D721Med (cell line): Measurements from ENCODE around the gene LRP8.

ENCODE experiments used
- DNase-seq: peaks from one replicate; pipeline ENCODE4 v3.0.0; 2011; ENCODE audit warnings: low spot score; ENCODE audit not compliant: insufficient read length
- FAIRE-seq: peaks from 2 replicates; lab custom pipeline; 2011; peaks lifted over from hg19 to GRCh38; lab: Jason Lieb, UNC
- TF ChIP-seq, protein P1 (sequence below): IDR thresholded peaks from 2 replicates; pipeline ENCODE4 v1.5.1; 2012; ENCODE audit warnings: mild to moderate bottlenecking, control low read depth; ENCODE audit not compliant: insufficient read depth; ENCODE audit errors: missing control alignments

The LRP8 gene

GRCh38 chr1:53271446-53272090 lies 56.3 kb downstream of the LRP8 start:
- DNase-seq (no peak), FAIRE-seq (no peak)
- TF ChIP-seq, protein P1, sequence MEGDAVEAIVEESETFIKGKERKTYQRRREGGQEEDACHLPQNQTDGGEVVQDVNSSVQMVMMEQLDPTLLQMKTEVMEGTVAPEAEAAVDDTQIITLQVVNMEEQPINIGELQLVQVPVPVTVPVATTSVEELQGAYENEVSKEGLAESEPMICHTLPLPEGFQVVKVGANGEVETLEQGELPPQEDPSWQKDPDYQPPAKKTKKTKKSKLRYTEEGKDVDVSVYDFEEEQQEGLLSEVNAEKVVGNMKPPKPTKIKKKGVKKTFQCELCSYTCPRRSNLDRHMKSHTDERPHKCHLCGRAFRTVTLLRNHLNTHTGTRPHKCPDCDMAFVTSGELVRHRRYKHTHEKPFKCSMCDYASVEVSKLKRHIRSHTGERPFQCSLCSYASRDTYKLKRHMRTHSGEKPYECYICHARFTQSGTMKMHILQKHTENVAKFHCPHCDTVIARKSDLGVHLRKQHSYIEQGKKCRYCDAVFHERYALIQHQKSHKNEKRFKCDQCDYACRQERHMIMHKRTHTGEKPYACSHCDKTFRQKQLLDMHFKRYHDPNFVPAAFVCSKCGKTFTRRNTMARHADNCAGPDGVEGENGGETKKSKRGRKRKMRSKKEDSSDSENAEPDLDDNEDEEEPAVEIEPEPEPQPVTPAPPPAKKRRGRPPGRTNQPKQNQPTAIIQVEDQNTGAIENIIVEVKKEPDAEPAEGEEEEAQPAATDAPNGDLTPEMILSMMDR = no peak

DNA sequence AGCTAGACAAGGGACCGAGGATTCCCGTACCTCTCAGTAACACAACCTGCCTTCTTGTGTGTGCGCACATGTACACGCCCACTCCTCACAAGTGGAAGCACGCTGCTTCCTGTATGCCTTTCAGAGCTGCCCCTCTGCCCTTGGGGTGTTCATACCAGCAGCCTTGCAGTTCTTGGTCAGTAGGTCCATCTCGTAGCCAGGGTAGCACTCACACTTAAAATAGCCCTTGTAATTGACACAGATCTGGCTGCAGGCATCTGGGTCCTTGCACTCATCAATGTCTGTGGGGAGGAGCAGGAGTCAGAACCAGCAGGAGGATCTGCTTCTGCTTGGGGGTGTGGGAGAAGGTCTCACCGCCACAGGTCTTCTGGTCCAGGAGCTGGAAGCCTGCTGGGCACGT lies 57.0 kb downstream of the LRP8 start:
- FAIRE-seq = no peak

DNA sequence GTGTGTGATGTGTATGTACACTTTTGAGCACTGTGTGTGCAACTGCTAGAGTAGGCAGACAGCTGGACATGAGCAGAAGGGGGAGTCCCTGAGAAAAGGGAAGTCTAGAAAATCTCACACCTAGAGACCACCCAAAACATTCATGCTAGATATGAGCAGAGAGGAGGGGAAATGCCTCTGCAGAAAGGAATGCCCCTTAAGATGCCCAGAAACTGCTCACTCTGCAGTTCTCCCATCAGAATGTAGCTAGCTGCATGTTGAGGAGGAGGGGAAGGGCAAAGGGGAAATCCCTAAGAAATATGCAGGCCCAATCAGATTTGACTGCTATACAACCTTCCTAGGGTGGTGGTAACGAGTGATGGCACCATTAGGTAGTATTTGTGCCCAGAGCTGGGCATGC lies 57.8 kb downstream of the LRP8 start:
- FAIRE-seq (no peak), DNase-seq (no peak)
- TF ChIP-seq, protein P1 = no peak

More for the DNA sequence above, 57.0 kb downstream of the LRP8 start:
- TF ChIP-seq, protein P1 = no peak
- DNase-seq = no peak

GRCh38 chr1:53267761-53268160 lies 60.1 kb downstream of the LRP8 start:
- no peak for FAIRE-seq
- DNase-seq = no peak
- TF ChIP-seq, protein P1 = no peak

- TF ChIP-seq, protein P1 = peak; percentile 12
- no peak for DNase-seq
- FAIRE-seq = no peak
Measured at GRCh38 chr1:53266038-53266437, 61.8 kb downstream of the LRP8 start.

DNA sequence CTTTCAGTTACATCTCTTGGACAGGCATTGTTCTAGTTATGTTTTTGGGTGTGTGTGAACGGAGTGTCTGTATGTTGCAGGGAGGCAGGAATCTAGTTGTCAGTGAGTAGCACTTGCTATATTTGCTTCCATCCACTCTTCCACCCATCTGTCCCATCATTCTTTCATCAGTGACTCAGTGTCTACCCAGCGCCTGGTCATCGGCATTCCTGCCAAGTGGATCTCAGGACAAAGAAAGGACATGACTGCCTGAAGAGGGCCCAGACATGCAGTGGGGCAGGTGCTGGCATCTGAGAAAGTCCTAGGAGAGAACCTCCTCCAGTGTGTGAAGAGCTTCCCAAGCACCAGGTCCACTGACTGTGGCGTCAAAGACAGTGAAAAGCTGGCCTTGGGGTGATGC lies 62.3 kb downstream of the LRP8 start:
- no peak for DNase-seq
- TF ChIP-seq, protein P1 = no peak
- FAIRE-seq = no peak

- TF ChIP-seq, protein P1 = no peak
- FAIRE-seq (no peak), DNase-seq (no peak)
Measured at GRCh38 chr1:53264048-53264447, 63.8 kb downstream of the LRP8 start.
